HG03064 (cell line): ENCODE data around the gene ACTR2.

ENCODE experiments used
- ATAC-seq: cut with Tn5 transposase; IDR thresholded peaks from one replicate; pipeline ENCODE4 v1.9.1; 2021; ENCODE audit warnings: low read depth; ENCODE audit not compliant: unreplicated experiment

Gene ACTR2

GRCh38 chr2:65277791-65278483, 50.3 kb downstream of the ACTR2 start:
- ATAC-seq: no peak

DNA sequence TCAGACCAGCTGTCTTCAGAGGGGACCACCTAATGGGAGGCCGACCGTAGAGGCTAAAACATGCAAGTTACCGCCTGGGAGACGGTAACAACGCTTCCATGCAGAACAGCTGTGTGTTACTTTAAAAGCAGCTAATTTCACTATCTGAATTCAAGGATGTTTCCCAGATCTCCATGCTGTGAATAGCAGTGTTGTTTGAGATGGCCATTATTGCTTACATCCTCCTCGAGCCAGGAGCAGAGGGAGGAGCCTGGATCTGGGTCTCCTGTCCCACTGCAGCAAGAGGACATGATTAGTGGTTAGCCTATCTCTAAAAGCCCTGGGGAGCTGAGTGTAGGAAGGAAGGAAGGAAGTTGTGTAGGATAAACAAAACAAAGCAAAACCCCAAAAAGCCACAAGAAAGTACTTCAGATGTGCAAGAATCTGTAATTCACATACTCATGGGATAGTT, 50.9 kb downstream of the ACTR2 start:
- no peak for ATAC-seq

GRCh38 chr2:65279756-65280155, 52.1 kb downstream of the ACTR2 start:
- no peak for ATAC-seq

- no peak for ATAC-seq
These were observed 54.2 kb downstream of the ACTR2 start for GRCh38 chr2:65281627-65282351.

- no peak for ATAC-seq
These were observed 54.9 kb downstream of the ACTR2 start for GRCh38 chr2:65282477-65283053.

GRCh38 chr2:65287364-65287763, 59.7 kb downstream of the ACTR2 start:
- ATAC-seq: no peak

GRCh38 chr2:65291216-65292105, 63.8 kb downstream of the ACTR2 start:
- ATAC-seq: no peak

DNA sequence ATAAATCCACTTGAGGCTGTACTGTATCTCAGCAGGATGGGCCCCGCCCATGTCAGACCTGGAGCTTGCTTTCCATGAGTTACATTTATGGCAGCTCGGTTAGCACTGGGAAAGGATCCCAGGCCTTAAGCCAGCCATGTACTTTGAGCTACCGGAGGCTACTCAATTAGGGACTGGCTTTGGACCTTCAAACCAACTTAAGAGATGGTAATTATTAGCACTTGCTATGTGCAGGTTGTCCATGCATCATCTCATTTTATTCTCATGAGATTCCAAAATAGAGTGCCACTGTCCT, 64.4 kb downstream of the ACTR2 start:
- ATAC-seq: no peak

- ATAC-seq: no peak
These were observed 64.9 kb downstream of the ACTR2 start for GRCh38 chr2:65292461-65293011.

GRCh38 chr2:65293376-65293775, 65.7 kb downstream of the ACTR2 start:
- ATAC-seq: no peak

DNA sequence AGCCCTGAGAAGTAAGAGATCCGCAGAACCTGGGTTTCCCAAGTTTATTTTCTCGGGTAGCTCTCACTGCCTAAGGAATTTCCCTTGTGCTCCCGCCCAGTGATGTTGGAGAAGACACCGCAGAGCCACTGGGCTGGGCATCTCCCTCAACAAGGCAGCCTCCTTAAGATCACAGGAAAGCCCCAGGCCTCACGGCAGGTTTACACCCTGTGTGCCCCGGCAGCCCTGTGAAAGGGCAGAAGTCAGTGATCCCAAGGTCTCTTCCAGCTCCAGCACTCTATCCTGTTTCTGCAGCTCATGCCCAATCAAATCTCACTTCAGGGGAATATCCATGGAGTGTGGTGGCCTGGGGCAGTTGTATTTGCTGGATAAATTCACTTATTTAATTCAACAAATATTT, 66.5 kb downstream of the ACTR2 start:
- ATAC-seq: no peak

DNA sequence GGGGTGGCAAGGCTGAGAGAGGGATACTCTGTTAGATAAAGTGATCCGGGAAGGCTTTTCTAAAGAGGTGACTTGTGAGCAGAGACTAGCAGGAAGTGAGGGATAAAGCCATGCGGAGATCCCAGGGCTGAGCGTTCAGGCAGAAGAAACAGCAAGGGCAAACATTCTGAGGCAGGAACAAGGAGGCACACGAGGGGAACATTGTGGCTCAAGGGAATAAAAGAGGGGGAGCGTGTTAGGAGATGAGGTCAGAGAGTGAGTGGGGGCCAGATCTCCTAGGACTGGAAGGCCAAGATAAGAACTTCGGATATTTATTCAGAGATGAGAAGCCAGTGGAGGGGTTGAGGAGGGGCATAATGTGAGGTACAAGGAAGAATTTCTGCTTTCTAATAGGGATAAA, 67.1 kb downstream of the ACTR2 start:
- ATAC-seq: no peak

DNA sequence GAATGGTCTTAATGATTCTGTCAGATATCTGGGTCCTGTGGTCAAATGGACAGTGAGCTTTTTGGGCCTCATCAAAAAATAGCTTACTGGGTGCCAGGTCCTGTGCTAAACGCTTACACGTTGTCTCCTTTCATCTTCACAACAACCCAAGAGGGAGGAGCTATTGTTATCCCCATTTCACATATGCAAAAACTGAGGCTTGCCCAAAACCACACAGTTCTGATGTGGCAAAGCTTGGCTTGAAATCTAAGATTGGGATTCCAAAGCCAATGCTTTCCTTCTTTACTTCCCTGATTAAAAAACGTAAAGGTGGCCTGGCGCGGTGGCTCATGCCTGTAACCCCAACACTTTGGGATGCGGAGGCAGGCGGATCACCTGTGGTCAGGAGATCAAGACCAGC, 69.3 kb downstream of the ACTR2 start:
- ATAC-seq: no peak

GRCh38 chr2:65297544-65297943, 69.9 kb downstream of the ACTR2 start:
- no peak for ATAC-seq

GRCh38 chr2:65298089-65298488, 70.5 kb downstream of the ACTR2 start:
- ATAC-seq: no peak

DNA sequence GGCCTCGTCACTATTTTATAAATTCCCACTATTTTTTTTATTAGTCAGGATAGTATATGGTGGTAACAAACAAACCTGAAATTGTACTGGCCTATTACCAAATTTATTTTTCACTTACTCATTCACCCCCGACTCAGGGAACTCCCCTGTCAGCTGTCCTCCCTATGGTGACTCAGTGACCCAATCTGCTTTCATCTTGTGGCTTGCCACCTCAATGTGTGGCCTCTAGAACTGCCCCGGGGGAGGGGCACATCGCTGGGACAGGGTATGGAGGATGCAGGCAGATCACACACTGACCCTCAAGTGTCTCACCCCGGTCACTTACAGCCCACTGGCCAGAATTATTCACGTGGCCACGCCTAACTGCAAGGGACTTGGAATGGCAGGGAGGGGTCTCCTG, 71.6 kb downstream of the ACTR2 start:
- no peak for ATAC-seq

DNA sequence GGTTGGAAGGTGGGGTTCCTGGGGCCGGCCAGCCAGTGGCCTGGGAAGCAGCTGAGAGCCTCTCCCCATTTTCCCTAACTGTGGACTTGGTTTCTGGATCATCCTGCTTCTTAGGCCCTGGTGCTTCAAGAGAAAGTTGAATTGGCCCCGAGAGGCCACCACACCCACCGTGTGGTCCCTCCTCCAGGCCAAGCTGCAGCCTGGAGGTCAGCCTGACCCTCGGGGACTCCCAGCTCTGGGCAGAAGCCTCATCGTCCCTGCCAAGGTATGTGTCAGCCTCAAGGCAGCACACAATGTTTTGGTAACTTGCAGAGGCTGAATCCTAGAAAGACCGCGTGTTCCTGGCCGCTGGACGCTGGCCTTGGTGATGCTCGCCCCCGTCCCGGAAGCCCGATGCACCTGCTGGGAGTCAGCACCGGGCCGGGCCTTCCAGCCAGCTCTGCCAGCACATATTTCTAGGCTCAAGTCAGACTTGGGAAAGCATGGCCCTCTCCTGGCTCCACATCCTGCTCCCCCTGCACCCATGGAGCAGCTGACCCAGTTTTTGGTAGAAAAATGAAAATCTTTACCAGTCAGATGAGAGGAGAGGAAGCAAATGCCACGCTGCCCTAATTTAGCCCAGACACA, 72.6 kb downstream of the ACTR2 start:
- no peak for ATAC-seq

GRCh38 chr2:65300761-65301711, 73.4 kb downstream of the ACTR2 start:
- ATAC-seq: peak; percentile 85

GRCh38 chr2:65305934-65306333, 78.3 kb downstream of the ACTR2 start:
- no peak for ATAC-seq
